Raji (cell line): Measurements from ENCODE around the gene NCF4.

ENCODE experiments used
- POLR2A ChIP-seq: IDR thresholded peaks from 2 replicates; pipeline ENCODE4 v1.6.1; 2011; ENCODE audit warnings: low read depth, low read length, control low read depth; ENCODE audit not compliant: insufficient read depth

Gene NCF4

DNA sequence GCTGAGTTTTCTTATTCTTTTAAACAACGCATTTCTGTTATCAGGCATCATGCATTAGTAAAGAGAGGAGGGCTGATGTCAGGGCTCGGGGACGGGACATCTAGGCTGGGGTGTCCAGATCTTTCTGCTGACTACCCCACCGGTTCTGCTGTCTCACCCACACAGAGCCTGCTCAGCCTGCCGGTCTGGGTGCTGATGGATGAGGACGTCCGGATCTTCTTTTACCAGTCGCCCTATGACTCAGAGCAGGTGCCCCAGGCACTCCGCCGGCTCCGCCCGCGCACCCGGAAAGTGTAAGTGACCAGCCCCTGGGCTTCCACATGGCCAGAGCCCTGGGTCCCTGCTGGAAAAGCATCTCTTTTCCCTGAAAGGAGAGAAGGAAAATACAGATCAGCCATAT, 9.4 kb downstream of the NCF4 start:
- TF ChIP-seq POLR2A = no peak

GRCh38 chr22:36871669-36872081, 10.9 kb downstream of the NCF4 start:
- no peak for TF ChIP-seq POLR2A

GRCh38 chr22:36872084-36872483, 11.3 kb downstream of the NCF4 start:
- TF ChIP-seq POLR2A = no peak

DNA sequence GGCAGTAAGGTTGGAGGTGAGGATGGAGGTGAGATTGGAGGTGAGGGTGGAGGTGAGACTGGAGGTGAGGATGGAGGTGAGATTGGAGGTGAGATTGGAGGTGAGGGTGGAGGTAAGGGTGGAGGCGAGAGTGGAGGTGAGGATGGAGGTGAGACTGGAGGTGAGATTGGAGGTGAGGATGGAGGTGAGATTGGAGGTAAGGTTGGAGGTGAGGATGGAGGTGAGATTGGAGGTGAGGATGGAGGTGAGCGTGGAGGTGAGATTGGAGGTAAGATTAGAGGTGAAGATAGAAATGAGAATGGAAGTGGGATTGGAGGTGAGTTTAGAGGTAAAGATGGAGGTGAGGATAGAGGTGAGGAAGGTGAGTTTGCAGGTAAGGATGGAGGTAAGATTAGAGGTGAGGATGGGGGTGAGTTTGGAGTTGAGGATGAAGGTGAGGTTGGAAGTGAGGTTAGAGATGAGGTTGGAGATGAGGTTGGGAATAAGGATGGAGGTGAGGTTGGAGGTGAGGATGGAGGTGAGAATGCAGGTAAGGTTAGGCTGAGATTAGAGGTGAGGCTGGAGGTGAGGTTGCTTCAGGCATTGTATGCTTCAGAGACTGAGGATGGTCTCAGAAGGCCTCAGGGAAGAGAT, 12.2 kb downstream of the NCF4 start:
- no peak for TF ChIP-seq POLR2A

GRCh38 chr22:36873614-36874308, 13.0 kb downstream of the NCF4 start:
- TF ChIP-seq POLR2A = 0 out of 2 replicates have a peak, but pooled peaks have one; percentile 15

GRCh38 chr22:36874309-36874696, 13.5 kb downstream of the NCF4 start:
- TF ChIP-seq POLR2A = no peak

DNA sequence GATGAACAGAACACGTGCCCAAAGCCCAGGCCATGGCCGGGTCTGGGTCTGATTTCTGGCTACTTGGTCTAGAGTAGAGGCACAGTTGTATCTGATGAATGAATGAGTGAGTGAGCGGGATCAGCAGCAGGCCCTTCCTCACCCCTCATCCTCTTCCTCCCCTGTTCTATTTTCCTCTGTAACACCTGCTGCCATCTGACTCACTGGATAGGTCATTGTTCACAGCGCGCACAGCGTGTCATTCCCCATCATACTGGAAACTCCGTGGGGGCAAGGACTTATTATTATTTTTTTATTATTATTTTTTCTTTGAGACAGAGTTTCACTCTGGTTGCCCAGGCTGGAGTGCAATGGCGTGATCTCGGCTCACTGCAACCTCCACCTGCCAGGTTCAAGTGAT, 13.9 kb downstream of the NCF4 start:
- no peak for TF ChIP-seq POLR2A

GRCh38 chr22:36875741-36876140, 14.9 kb downstream of the NCF4 start:
- no peak for TF ChIP-seq POLR2A

- TF ChIP-seq POLR2A = no peak
Observed at GRCh38 chr22:36879775-36880174, 19.0 kb downstream of the NCF4 start.

GRCh38 chr22:36881504-36882245, 20.9 kb downstream of the NCF4 start:
- TF ChIP-seq POLR2A = no peak

GRCh38 chr22:36884349-36885158, 23.7 kb downstream of the NCF4 start:
- no peak for TF ChIP-seq POLR2A

DNA sequence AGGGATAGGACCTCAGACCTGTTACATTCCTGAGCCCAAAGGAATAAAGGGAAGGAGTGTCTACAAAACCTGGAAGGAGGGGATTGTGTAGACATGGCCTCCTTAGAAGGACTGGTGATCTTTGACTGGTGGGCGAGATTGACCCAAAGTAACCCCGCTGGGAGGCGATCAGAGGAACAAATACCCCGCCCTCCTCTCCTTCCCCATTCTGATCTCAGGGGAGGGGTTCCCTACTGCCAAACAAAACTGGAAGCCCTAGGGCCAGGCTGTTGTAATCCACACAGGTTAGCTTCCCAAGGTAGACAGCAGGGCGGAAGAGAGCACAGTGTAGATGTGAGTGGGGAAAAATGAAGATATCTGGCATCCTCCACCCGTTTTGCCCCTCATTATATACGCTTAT, 24.7 kb downstream of the NCF4 start:
- no peak for TF ChIP-seq POLR2A

DNA sequence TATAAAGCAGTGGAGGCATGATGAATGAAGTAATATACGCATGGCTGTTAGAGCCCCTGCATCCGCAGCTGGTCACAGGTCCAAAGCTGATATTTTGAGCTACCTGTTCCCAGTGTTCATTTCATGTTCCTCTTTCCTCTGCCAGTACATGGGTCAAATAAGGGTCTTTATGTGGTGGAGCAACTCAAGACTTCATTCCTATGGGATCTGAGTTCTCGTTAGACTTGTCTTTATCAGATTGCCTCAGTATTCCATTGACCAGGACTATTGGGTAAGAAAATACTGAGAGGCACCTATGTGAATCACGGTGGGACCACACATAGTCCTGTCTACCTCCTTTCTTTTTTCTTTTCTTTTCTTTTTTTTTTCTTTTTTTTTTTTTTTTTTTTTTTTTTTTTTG, 25.2 kb downstream of the NCF4 start:
- TF ChIP-seq POLR2A = no peak

DNA sequence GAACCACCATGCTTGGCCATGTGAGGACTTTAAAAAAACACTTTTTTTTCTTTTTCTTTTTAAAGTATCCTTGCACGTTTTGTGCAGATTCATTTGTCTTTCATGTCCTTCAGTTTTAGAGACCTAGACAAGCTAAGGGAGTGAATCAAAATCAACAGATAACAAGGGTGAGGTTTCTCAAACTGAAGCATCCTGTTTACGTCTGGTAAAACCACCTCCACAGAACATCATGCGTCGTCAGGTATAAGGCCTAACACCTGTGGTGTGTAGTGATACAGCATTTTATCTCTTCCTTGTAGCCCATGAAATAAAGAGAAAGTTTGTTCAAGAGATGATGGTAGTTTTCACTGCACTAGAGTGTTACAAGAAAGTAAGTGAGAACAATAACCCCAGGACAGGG, 26.4 kb downstream of the NCF4 start:
- no peak for TF ChIP-seq POLR2A

GRCh38 chr22:36891646-36892045, 30.8 kb downstream of the NCF4 start:
- no peak for TF ChIP-seq POLR2A
